ENCODE results near the gene ALDH4A1. TPM values are rescaled to one million over a fixed set of nuclear protein-coding genes. Genes with fewer than 3 reads are reported as not detected.
A peak's percentile ranks its signal among the peaks of the same experiment; 100 is the strongest.

The ALDH4A1 gene
- total RNA-seq, 1 donor from 2014 or later: 18.8 TPM

GRCh38 chr1:18926315-18927081 is 24.1 kb upstream of the ALDH4A1 start:
- Histone ChIP-seq H3K36me3 (ENCODE audit: control insufficient read depth, insufficient read depth, low read length) (no peaks in the 10 kb centered on the region), H3K27me3 (ENCODE audit: control insufficient read depth, insufficient read depth, low read length) (no peaks in the 10 kb centered on the region), H3K4me3 (ENCODE audit: low read depth, low read length) (no peak overlapping the region)
- DNase-seq (ENCODE audit: low read depth): peak; percentile 94
- TF ChIP-seq CTCF (IDR thresholded peaks at IDR 0.05; ENCODE audit: insufficient read depth, low read length, poor library complexity, severe bottlenecking): no peak

- H3K36me3 ChIP-seq (ENCODE audit: control insufficient read depth, insufficient read depth, low read length): no peaks in the 10 kb centered on the region
- H3K4me3 ChIP-seq (ENCODE audit: low read depth, low read length): no peak overlapping the region
- no peaks in the 10 kb centered on the region for H3K27me3 ChIP-seq (ENCODE audit: control insufficient read depth, insufficient read depth, low read length)
- no peak for TF ChIP-seq CTCF (IDR thresholded peaks at IDR 0.05; ENCODE audit: insufficient read depth, low read length, poor library complexity, severe bottlenecking)
- no peak for DNase-seq (ENCODE audit: low read depth)
These were observed 22.9 kb upstream of the ALDH4A1 start for GRCh38 chr1:18925279-18925678.

- no peak for DNase-seq (ENCODE audit: low read depth)
- Histone ChIP-seq H3K36me3 (ENCODE audit: control insufficient read depth, insufficient read depth, low read length) (no peaks in the 10 kb centered on the region), H3K4me3 (ENCODE audit: low read depth, low read length) (no peak overlapping the region), H3K27me3 (ENCODE audit: control insufficient read depth, insufficient read depth, low read length) (no peaks in the 10 kb centered on the region)
- no peak for TF ChIP-seq CTCF (IDR thresholded peaks at IDR 0.05; ENCODE audit: insufficient read depth, low read length, poor library complexity, severe bottlenecking)
These were observed 21.9 kb upstream of the ALDH4A1 start for GRCh38 chr1:18924221-18924691.

GRCh38 chr1:18923756-18924211 is 21.4 kb upstream of the ALDH4A1 start:
- H3K4me3 ChIP-seq (ENCODE audit: low read depth, low read length): no peak overlapping the region
- no peak for DNase-seq (ENCODE audit: low read depth)
- no peaks in the 10 kb centered on the region for H3K36me3 ChIP-seq (ENCODE audit: control insufficient read depth, insufficient read depth, low read length)
- no peaks in the 10 kb centered on the region for H3K27me3 ChIP-seq (ENCODE audit: control insufficient read depth, insufficient read depth, low read length)
- no peak for TF ChIP-seq CTCF (IDR thresholded peaks at IDR 0.05; ENCODE audit: insufficient read depth, low read length, poor library complexity, severe bottlenecking)

GRCh38 chr1:18922848-18923755 is 20.7 kb upstream of the ALDH4A1 start:
- Histone ChIP-seq H3K4me3 (ENCODE audit: low read depth, low read length) (no peak overlapping the region), H3K36me3 (ENCODE audit: control insufficient read depth, insufficient read depth, low read length) (no peaks in the 10 kb centered on the region), H3K27me3 (ENCODE audit: control insufficient read depth, insufficient read depth, low read length) (no peaks in the 10 kb centered on the region)
- no peak for DNase-seq (ENCODE audit: low read depth)
- TF ChIP-seq CTCF (IDR thresholded peaks at IDR 0.05; ENCODE audit: insufficient read depth, low read length, poor library complexity, severe bottlenecking): no peak
